ENCODE results near the gene LDB1.

- no peak for TF ChIP-seq EP300 (IDR thresholded peaks at IDR 0.05)
- no peak for TF ChIP-seq CTCF (IDR thresholded peaks at IDR 0.05)
- TF ChIP-seq POLR2AphosphoS5 (IDR thresholded peaks at IDR 0.05), result no peak
These were observed 2.6 kb downstream of the LDB1 start for GRCh38 chr10:102117391-102118159.

All from suprapubic skin (tissue), 4 donors.